OCI-LY3 (cell line): ENCODE results near the gene DROSHA.

Experiments
- H2AFZ ChIP-seq: fragments of 200-600, 300-600 bp; shearing (Covaris generic); 2 replicates; pipeline ENCODE4 v1.6.0; 2014; ENCODE audit warnings: antibody characterized with exemption, low read depth, low read length
- H3K27ac ChIP-seq: fragments of 200-600, 300-600 bp; sonication (generic); 2 replicates; pipeline ENCODE4 v1.5.1; 2014; ENCODE audit warnings: mild to moderate bottlenecking, low read length, moderate library complexity, mixed read lengths
- H3K27me3 ChIP-seq: fragments of 200-600, 300-600 bp; sonication (generic); 2 replicates; pipeline ENCODE4 v1.6.1; 2014; ENCODE audit warnings: low read depth, low read length, mixed read lengths
- H3K36me3 ChIP-seq: fragments of 200-600, 300-600 bp; sonication (generic); replicated peaks from 2 replicates; pipeline ENCODE3; 2014; ENCODE audit warnings: low read depth, low read length, mixed read lengths
- H3K4me1 ChIP-seq: fragments of 300-600, 200-600 bp; sonication (generic); 2 replicates; pipeline ENCODE4 v1.6.1; 2014; ENCODE audit warnings: low read length, mixed read lengths
- H3K4me2 ChIP-seq: fragments of 200-600, 300-600 bp; sonication (generic); 2 replicates; pipeline ENCODE4 v1.6.1; 2014; ENCODE audit warnings: low read length, mixed read lengths
- H3K4me3 ChIP-seq: fragments of 300-600, 200-600 bp; sonication (generic); 2 replicates; pipeline ENCODE4 v1.5.1; 2014; ENCODE audit warnings: antibody characterized with exemption, mild to moderate bottlenecking, low read length, moderate library complexity
- H3K79me2 ChIP-seq: fragments of 300-600, 200-600 bp; shearing (Covaris generic); 2 replicates; pipeline ENCODE4 v1.6.1; 2014; ENCODE audit warnings: mild to moderate bottlenecking, low read length, mixed read lengths
- H3K9ac ChIP-seq: fragments of 300-600, 200-600 bp; shearing (Covaris generic); 2 replicates; pipeline ENCODE4 v1.6.0; 2014; ENCODE audit warnings: mild to moderate bottlenecking, low read length, moderate library complexity
- H3K9me3 ChIP-seq: fragments of 200-600, 300-600 bp; shearing (Covaris generic); 2 replicates; pipeline ENCODE4 v1.6.1; 2014; ENCODE audit warnings: low read length, mixed read lengths; ENCODE audit not compliant: insufficient read depth
- H4K20me1 ChIP-seq: fragments of 200-600, 300-600 bp; sonication (generic); 2 replicates; pipeline ENCODE4 v1.6.1; 2016; ENCODE audit warnings: low read length, mixed read lengths; ENCODE audit not compliant: insufficient read depth
- EZH2phosphoT487 ChIP-seq: fragments of 200-600 bp; shearing (Covaris generic); IDR thresholded peaks from 2 replicates; pipeline ENCODE4 v1.6.1; 2018; ENCODE audit warnings: antibody characterized with exemption, mixed run types, low read depth
- TF ChIP-seq, protein P1 (sequence below): fragments of 200-600, 300-600 bp; sonication (generic); IDR thresholded peaks from 2 replicates; pipeline ENCODE4 v1.5.1; 2014; ENCODE audit warnings: antibody characterized with exemption, low read length, low read depth

DROSHA gene

DNA sequence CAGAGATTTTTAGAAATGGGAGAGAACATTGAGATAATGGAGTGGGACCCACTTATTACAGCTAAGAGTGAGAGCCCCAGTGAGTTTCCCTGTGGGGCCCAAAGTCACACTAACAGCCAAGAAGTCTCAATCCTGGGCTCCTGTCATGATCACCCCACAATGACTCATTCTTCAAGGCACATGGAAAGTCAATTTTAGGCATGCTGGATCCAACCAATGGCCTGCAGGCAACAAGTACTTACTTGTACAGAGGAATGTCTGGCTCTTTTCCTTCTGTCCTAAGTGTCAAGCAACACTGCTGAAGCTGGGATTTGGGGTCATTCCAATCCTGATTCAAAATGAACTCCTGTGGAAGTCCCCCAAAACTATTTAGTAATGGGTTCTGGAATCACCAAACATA, 123.1 kb downstream of the DROSHA start:
- H4K20me1 ChIP-seq: no peaks in the 10 kb centered on the region
- H3K9me3 ChIP-seq: no peaks in the 10 kb centered on the region
- no peak overlapping the region for H3K27ac ChIP-seq
- no peak overlapping the region for H3K4me3 ChIP-seq
- no peaks in the 10 kb centered on the region for H3K4me1 ChIP-seq
- H2AFZ ChIP-seq: no peak overlapping the region
- H3K79me2 ChIP-seq: no peaks in the 10 kb centered on the region
- no peak overlapping the region for H3K4me2 ChIP-seq
- TF ChIP-seq, protein P1, sequence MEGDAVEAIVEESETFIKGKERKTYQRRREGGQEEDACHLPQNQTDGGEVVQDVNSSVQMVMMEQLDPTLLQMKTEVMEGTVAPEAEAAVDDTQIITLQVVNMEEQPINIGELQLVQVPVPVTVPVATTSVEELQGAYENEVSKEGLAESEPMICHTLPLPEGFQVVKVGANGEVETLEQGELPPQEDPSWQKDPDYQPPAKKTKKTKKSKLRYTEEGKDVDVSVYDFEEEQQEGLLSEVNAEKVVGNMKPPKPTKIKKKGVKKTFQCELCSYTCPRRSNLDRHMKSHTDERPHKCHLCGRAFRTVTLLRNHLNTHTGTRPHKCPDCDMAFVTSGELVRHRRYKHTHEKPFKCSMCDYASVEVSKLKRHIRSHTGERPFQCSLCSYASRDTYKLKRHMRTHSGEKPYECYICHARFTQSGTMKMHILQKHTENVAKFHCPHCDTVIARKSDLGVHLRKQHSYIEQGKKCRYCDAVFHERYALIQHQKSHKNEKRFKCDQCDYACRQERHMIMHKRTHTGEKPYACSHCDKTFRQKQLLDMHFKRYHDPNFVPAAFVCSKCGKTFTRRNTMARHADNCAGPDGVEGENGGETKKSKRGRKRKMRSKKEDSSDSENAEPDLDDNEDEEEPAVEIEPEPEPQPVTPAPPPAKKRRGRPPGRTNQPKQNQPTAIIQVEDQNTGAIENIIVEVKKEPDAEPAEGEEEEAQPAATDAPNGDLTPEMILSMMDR: no peak
- no peak for TF ChIP-seq EZH2phosphoT487
- H3K9ac ChIP-seq: no peak overlapping the region
- no peaks in the 10 kb centered on the region for H3K27me3 ChIP-seq
- peaks cover 2% of the 10 kb centered on the region for H3K36me3 ChIP-seq

DNA sequence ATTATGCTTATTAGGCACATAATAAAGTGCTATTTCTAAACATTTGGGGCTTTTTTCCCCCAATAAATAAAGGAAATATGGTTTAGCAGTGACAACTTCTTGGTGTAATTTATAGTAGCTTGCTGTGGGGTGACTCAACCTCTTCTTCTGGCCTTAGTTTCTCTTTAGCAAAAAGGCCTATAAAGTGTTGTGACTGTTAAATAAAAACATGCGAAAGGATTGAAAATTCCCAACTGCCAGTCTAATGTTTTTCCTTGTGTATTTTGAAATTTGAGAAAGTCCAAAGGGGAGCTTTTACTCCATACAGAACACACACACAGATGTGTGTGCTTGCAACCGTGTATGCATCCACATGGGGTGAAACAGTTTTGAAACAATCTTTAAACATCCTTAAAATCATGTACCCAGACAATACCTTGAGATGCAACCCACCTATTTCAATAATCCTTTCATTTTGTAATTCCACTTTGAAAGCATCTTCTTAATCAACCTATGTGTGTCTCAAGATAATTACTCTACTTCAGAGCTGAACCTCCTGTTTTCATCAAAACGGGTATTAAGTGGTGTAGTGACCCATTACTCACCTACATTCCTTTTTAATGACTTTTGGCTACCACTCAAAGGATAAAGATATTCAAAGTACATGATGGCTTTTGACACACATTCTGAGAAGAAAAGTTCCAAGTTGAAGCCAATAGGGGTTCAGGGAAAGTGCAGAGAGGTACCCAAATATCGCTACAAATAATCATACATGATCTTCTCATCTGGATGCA, 123.8 kb downstream of the DROSHA start:
- Histone ChIP-seq H3K9ac (no peak overlapping the region), H3K9me3 (no peaks in the 10 kb centered on the region), H4K20me1 (no peaks in the 10 kb centered on the region), H3K4me2 (no peak overlapping the region), H3K36me3 (peaks cover 2% of the 10 kb centered on the region), H2AFZ (no peak overlapping the region), H3K4me3 (no peak overlapping the region), H3K4me1 (no peaks in the 10 kb centered on the region), H3K27me3 (no peaks in the 10 kb centered on the region), H3K79me2 (no peaks in the 10 kb centered on the region), H3K27ac (no peak overlapping the region)
- TF ChIP-seq, protein P1: no peak
- no peak for TF ChIP-seq EZH2phosphoT487

DNA sequence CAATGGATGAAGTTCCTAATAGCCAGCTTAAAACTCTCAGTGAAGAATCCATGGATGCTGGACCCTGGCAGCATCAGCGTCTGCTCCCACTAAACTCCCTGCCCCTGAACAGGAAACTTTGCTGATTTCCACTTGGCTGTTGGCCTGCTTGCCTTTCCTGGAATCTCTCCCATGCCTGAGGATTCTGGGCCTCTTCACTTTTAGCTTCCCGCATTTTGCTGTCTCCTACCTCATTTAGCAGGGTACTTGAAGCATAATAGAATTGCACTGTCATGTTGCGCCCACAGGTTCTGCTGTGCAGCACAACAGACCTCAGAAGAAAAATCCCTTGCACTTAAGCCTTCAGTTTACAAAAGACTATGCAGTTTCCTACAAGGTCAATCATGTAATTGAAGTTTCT, 127.6 kb downstream of the DROSHA start:
- H3K27ac ChIP-seq: no peak overlapping the region
- no peaks in the 10 kb centered on the region for H3K4me1 ChIP-seq
- H3K9ac ChIP-seq: no peak overlapping the region
- no peak overlapping the region for H2AFZ ChIP-seq
- H3K79me2 ChIP-seq: no peaks in the 10 kb centered on the region
- H3K9me3 ChIP-seq: no peaks in the 10 kb centered on the region
- no peaks in the 10 kb centered on the region for H4K20me1 ChIP-seq
- peaks cover 2% of the 10 kb centered on the region for H3K36me3 ChIP-seq
- no peak overlapping the region for H3K4me2 ChIP-seq
- H3K27me3 ChIP-seq: no peaks in the 10 kb centered on the region
- H3K4me3 ChIP-seq: no peak overlapping the region
- TF ChIP-seq, protein P1: no peak
- TF ChIP-seq EZH2phosphoT487: no peak

GRCh38 chr5:31401691-31402090, 130.2 kb downstream of the DROSHA start:
- H3K9ac ChIP-seq: no peak overlapping the region
- peaks cover 2% of the 10 kb centered on the region for H3K36me3 ChIP-seq
- H3K4me1 ChIP-seq: no peaks in the 10 kb centered on the region
- no peaks in the 10 kb centered on the region for H3K79me2 ChIP-seq
- no peak overlapping the region for H2AFZ ChIP-seq
- no peak overlapping the region for H3K4me3 ChIP-seq
- TF ChIP-seq EZH2phosphoT487: no peak
- TF ChIP-seq, protein P1: no peak
- H4K20me1 ChIP-seq: no peaks in the 10 kb centered on the region
- no peak overlapping the region for H3K27ac ChIP-seq
- no peaks in the 10 kb centered on the region for H3K27me3 ChIP-seq
- no peak overlapping the region for H3K4me2 ChIP-seq
- no peaks in the 10 kb centered on the region for H3K9me3 ChIP-seq
